ENCODE data around the gene GRIN2C.

The GRIN2C gene

DNA sequence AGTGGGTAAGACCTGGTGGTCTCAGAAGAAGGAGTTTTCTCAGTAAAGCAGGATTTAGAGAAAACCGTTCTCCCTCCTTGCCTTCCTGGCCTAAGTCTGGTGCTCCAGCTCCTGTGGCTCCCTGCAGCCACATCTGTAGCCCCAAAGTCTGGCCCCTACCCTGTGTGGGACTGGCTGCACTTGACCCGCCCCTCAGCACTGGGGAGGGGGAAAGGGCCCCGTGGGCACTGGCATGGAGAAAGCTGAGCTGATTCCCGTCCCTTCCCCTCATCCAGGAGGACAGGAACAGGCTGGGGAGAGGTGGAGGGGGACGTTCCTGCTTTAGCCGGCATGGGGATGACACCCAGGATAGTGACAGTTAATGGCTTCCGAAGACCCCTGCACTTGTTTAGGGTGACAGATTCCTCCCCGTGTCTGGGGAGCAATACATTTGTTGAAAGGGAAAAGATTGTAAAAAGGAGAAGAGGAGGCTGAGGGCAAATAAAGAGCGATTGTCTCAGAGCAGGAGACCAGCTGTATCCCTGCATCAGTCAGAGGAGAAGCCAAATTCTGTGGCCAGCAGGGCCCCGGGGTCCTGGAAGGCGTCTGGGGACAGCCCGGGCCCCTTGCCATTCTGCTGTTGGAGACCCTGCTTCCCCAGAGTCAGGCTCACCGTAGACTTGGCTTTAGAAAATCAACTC, 37.9 kb downstream of the GRIN2C start:
- no peak for DNase-seq (ENCODE audit: low read depth)

DNA sequence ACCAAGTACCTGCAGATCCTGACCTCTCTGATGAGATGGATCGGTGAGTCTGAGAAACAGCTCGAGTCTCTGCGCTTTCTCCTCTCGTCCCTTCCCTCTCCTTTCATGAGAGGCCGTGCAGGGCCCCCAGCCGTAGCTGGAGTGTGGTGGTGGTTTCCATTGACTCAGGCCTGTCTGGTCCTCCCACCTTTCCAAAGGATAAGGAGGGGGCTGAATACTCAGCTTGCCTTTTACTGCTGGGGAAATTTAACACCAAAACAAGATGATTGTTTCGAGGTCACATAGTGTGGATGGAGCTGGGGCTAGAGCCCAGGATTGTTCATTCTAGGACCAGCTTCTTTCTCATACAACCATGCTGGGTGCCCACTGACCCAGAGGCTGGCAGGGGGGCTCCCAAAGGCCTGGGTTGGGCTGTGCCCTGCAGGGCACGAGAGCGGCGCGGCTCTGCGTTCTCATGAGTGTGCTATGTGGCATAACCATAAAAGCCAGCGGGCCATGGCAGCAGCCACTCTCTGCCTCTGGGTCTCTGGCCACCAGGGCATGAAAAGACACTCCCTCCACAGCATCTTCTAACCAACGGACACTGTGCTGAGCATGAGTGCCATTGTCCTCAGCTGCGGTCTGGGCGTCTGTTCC, 39.8 kb downstream of the GRIN2C start:
- DNase-seq (ENCODE audit: low read depth) = no peak

- no peak for DNase-seq (ENCODE audit: low read depth)
Measured at GRCh38 chr17:74818291-74818938, 41.3 kb downstream of the GRIN2C start.

DNA sequence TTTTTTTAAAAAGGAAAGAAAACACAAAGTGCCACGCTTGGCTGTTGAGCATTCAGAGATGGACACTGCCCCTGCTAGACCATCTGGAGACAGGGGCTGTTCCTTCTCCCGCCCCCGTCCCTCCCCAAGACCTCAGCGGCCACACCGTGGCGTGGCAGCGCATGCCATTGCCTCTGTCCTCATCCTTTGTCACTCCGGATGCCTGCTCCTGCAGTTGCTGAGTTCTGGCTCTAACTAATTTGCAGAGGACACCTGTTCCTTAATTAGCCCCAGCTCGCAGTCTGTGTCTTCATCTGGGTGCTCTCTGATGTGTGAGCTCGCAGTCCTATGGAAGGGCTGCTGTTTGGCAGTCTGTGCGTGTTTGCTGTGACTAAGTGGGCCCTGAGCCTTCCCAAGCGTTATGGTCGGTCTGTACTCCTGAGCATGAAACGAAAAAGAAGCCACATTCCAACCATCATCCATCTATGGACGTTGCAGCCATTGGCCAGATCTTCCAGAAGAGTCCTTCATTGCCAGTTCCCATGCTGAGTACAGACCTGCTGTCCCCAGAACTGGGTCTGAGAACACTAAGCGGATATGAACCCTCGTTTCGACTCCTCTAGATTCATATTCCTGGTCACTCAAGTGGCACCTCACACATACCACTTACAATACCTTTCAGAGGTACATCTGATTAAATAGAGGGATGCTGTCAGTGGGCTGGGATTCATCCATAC, 42.6 kb downstream of the GRIN2C start:
- no peak for DNase-seq (ENCODE audit: low read depth)

DNA sequence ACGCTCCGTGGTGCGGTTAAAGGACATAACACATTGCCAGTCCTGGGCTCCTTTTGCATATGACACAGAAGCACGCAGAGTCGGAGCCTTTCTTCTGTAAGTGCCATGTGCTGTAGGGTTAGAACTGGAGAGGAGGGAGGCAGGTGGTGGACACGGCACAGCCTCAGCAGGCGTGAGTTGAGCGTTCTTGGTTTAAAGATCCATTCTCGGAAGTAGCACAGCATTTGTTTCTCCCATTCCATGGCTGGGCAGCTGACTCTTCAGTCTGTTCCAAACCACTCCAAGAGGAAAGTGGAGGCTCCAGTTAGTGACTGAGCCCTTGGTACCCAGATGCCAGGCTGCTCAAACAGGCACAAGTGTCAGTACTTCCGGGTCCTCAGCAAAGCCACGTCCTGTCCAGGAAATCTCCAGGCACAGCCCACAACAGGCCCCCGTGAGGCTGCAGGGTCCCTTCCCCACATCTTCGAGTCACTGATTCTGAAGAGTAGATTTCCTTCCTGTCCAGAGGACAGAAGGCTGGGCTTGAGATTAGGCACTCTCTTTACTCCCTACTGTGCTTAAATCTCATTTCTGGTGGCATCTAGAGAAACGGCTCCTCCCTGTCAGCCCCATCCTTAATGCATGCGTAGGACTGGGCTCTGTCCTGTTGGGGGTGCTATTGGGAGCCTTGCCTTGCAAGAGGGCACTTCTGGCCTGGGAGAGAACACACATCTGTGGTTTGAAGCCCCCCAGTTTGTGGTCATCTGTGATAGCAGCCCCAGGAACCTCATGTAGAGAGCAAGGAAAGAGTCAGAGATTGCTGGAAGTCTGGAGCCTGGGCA, 43.9 kb downstream of the GRIN2C start:
- DNase-seq (ENCODE audit: low read depth) = no peak

- no peak for DNase-seq (ENCODE audit: low read depth)
Measured at GRCh38 chr17:74815067-74815466, 44.6 kb downstream of the GRIN2C start.

GRCh38 chr17:74814453-74814852, 45.2 kb downstream of the GRIN2C start:
- DNase-seq (ENCODE audit: low read depth) = no peak

DNA sequence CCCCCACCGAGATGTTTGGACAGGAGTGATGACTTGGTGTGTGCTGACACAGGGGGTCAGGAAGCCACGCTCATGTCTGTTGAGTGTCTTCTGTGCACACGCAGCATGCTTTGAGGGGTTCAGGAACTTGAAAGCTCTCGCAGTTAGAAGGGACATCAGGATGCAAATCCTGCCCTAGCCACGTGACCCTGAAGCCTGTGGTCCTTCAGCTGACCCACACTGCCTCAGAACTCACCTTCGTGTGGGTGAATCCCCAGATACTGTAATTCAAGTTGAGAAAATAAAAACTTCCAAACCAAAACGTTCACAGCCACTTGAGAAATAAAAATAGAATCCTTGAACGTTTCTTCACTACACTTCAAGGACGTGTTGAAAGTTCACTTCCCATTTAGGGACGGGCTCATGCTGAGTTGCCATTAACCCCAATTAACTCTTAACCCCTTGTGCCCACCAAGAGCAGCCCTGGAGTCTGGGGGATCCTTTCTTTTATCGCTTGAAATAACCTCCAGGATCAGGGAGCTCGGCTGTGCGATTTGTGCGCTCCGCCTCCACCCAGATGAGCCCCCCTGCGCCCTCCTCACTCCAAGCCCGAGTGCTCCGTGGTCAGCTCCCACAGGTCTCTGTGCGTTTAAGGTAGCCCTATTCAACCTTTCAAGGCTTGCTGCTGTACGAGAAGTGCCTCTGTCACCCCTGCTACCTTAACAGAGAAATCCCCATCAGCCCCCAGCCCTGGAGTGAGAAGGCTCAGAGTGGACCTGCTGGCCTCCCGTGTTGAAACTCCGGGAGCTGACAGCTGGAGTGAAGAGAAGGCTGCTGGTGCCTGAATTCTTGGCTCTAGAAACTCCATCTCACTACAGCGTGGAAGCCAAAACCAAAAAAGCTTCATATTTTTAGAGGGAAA, 47.3 kb downstream of the GRIN2C start:
- no peak for DNase-seq (ENCODE audit: low read depth)

GRCh38 chr17:74810699-74811485, 48.8 kb downstream of the GRIN2C start:
- DNase-seq (ENCODE audit: low read depth) = no peak

- no peak for DNase-seq (ENCODE audit: low read depth)
Measured at GRCh38 chr17:74808714-74809430, 50.8 kb downstream of the GRIN2C start.

DNA sequence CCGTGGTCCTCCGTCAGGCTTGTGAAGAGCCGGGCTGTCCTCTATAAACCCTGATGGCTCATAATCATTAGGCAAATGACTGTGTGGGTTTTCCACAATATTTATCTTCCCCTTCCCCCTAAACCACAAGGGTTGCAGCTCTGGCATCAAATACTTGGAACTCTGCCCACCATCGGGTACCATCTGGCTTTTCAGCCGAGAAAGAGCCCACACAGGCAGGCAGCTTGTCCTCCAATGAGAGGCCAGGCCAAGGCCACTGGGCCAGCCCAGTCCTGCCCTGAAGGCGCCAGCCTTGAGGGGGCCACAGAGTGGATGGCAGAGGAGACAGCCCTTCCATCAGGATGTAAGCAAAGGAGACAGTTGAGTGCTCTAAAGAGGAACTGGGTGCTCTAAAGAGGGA, 51.8 kb downstream of the GRIN2C start:
- no peak for DNase-seq (ENCODE audit: low read depth)

- no peak for DNase-seq (ENCODE audit: low read depth)
Measured at GRCh38 chr17:74807441-74807840, 52.2 kb downstream of the GRIN2C start.

GRCh38 chr17:74806334-74806733, 53.4 kb downstream of the GRIN2C start:
- no peak for DNase-seq (ENCODE audit: low read depth)

DNA sequence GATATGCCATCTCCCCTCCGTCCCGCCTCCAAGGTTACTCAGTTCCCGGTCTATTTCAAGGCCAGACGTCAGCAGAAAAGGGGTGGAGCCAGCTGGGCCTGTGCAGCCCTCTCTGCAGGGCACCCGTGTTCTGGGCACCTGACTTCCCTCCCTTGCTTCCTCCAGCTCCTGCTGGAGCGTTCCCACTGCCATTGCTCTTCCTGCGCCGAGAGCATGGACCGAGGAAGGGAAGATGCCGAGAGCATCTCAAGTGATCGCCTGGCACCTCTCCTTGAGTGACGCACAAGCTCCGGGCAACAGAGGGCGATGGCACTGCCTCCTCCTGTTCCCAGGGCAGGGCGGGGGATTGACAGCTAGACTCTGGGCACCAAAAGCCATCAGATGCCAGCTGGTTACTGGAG, 54.1 kb downstream of the GRIN2C start:
- DNase-seq (ENCODE audit: low read depth) = no peak

DNA sequence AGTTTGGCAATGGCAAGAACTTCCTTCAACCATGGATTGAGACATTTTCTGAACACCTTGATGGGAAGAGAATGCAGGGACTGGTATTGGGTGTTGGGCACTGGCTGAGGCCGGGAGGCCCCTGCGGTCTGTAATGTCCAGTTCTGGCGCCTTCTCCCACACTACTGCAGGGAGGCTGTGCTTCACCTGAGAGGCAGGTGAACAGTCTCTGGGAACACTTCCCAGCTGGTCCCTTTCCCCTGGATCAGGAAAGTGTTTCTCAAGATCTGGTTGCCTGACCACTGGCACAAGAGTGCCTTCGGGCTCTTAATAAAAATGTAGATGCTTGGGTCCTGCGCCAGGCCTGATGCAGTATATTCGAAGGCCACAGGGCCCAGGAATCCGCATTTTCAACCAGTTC, 55.0 kb downstream of the GRIN2C start:
- DNase-seq (ENCODE audit: low read depth) = no peak

DNA sequence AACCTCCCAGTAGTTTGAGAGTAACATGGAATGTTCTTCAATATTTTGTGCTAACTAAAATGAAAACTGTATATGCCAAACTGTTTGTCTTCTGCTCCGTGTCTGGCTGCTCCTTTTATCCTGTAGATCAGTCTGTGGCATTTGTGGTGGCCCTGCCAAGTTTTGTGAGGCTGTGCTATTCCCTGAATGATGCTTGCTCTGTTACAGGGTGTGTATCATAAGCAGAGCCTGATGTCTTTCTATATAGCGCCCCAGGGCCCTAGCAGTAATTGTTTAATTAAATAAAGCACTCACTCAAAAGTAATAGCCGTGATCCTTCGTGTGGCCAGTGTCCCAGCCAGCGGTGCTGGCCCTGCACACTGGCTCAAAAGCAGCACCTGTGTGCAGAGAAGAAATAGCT, 55.7 kb downstream of the GRIN2C start:
- DNase-seq (ENCODE audit: low read depth) = no peak

- DNase-seq (ENCODE audit: low read depth) = no peak
Measured at GRCh38 chr17:74803388-74803930, 56.2 kb downstream of the GRIN2C start.

DNA sequence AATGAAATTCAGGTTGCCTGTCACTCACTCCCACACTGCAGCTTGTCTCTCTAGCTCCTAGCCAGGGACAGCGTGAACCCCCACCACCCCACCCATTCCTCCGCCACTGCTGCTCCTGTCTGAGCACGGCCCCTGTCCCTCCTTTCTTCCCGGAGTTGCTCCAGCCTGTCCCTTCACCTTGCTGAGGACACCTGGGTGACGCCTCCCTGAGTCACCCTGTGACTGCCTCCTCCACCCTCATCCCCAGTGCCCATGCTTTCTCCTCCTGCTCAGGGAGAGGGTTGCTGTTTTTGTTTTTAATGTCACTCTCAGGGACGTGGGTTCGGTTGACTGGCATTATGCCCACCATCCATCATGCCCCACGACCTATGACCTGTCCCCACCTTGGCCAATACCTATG, 57.8 kb downstream of the GRIN2C start:
- DNase-seq (ENCODE audit: low read depth) = no peak

DNA sequence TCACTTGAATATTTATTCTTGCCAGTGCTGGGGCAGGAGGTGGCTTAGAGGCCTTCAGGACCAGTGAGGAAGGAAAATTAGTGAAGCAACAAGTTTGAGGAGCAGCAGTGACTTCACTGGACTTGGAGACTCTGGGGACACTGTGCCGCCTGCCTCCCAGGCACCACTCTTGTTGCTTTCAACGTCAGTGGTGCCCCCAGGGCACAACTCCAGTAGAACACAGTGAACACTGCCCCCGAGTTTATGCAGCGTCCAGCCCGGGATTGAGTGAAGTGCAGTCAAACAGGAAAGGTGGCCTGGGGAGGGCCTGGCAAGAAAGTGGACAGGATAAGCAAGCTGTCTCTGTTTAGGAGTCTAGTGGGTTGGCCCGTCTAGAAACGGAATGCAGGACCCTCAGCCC, 59.2 kb downstream of the GRIN2C start:
- no peak for DNase-seq (ENCODE audit: low read depth)

Data from activated T-helper 1 cell treated with Interleukin-2 at 50 U/mL for 16 hours (primary cell).